Vagina (tissue), 2 donors: Measurements from ENCODE around the gene CGB1. TPM values are rescaled to one million over a fixed set of nuclear protein-coding genes. Genes with fewer than 3 reads are reported as not detected.
A peak's percentile ranks its signal among the peaks of the same experiment; 100 is the strongest.

Experiments used
- DNase-seq, 2 donors: peaks; one replicate each; pipeline ENCODE4 v3.0.0-alpha.2; 2017; ENCODE audit errors: extremely low spot score in 2 of 2
- H3K27ac ChIP-seq: fragments of 200-600 bp; sonication (generic); one replicate; pipeline ENCODE4 v1.5.1; 2019
- H3K27me3 ChIP-seq: fragments of 200-600 bp; sonication (generic); one replicate; pipeline ENCODE4 v1.5.1; 2019
- H3K36me3 ChIP-seq, 2 donors: fragments of 200-600 bp; sonication (generic); one replicate each; pipeline ENCODE4 v1.5.1; 2017 to 2019
- H3K4me1 ChIP-seq: fragments of 200-600 bp; sonication (generic); one replicate; pipeline ENCODE4 v1.5.1; 2019
- H3K4me3 ChIP-seq, 2 donors: fragments of 200-600 bp; sonication (generic); 1 replicate in 1 of 2; 2 replicates in 1 of 2; pipeline ENCODE4 v1.5.1; 2016 to 2019
- H3K9me3 ChIP-seq: fragments of 200-600 bp; sonication (generic); one replicate; pipeline ENCODE4 v1.5.1; 2019
- CTCF ChIP-seq, 3 experiments: fragments of 450-650 bp in 2 of 3; fragments of 200-600 bp in 1 of 3; sonication (generic) in 1 of 3; IDR thresholded peaks; one replicate each; pipeline ENCODE4 v1.5.1; 2017 to 2019; ENCODE audit warnings: antibody characterized with exemption in 3 of 3, mild to moderate bottlenecking in 2 of 3, moderate library complexity in 2 of 3
- POLR2A ChIP-seq, 2 donors: fragments of 450-650 bp; IDR thresholded peaks; one replicate each; pipeline ENCODE4 v1.6.1; 2017; ENCODE audit warnings: antibody characterized with exemption in 2 of 2, mild to moderate bottlenecking in 2 of 2, moderate library complexity in 2 of 2
- POLR2AphosphoS5 ChIP-seq, 2 donors: sonication (generic); formaldehyde crosslinking; IDR thresholded peaks; one replicate each; pipeline ENCODE4 v1.9.0; 2017; ENCODE audit warnings: antibody characterized with exemption in 2 of 2, mild to moderate bottlenecking in 2 of 2, low read depth in 1 of 2; ENCODE audit not compliant: insufficient read depth in 1 of 2
- intact Hi-C: fragments of 100-400 bp; cut with DNase I; formaldehyde crosslinking; loops from one replicate; pipeline ENCODE4 v1.15.1; 2023
- total RNA-seq: library from RNA; depleted of rRNA; stranded (reverse); fragments of >200 nt; gene quantifications from one replicate; pipeline ENCODE4 v1.2.3, GENCODE V29; 2016

CGB1 gene
- total RNA-seq, 1 donor from 2014 or later, result not detected

- no peaks in the 10 kb centered on the region for H3K9me3 ChIP-seq
- intact Hi-C loops, result no loop called here
- no peaks in the 10 kb centered on the region for H3K27me3 ChIP-seq
- no peaks in the 10 kb centered on the region for H3K4me1 ChIP-seq
- H3K27ac ChIP-seq, result no peak overlapping the region
- no peak overlapping the region for H3K4me3 ChIP-seq
- no peak for DNase-seq
- H3K36me3 ChIP-seq, result peaks cover 6 to 64% of the 10 kb centered on the region in 2 donors
- TF ChIP-seq POLR2A (IDR thresholded peaks at IDR 0.05), result no peak
- TF ChIP-seq POLR2AphosphoS5 (IDR thresholded peaks at IDR 0.05; ENCODE audit: insufficient read depth in 1 of 2, low read depth in 1 of 2), result no peak
- no peak for TF ChIP-seq CTCF (IDR thresholded peaks at IDR 0.05)
Measured at GRCh38 chr19:49004964-49005614, 31.6 kb downstream of the CGB1 start.

DNA sequence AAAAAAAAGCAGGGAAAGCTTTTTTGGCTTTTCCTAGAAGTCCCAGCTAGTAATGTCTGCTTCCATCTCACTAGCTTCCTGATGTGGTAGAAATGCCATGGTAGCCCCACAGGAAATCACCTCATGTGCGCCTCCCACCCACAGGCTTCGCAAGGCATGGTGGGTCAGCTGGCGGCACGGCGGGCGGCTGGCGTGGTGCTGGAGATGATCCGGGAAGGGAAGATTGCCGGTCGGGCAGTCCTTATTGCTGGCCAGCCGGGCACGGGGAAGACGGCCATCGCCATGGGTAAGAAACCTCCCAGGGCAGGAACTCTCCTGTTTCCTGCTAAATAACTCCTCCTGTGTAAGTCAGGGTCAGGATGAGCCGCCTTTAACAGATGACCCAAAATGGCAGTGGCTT is 32.6 kb downstream of the CGB1 start:
- no peaks in the 10 kb centered on the region for H3K9me3 ChIP-seq
- no peak overlapping the region for H3K4me3 ChIP-seq
- TF ChIP-seq CTCF (IDR thresholded peaks at IDR 0.05) (no peak), POLR2AphosphoS5 (IDR thresholded peaks at IDR 0.05; ENCODE audit: insufficient read depth in 1 of 2, low read depth in 1 of 2) (no peak), POLR2A (IDR thresholded peaks at IDR 0.05) (no peak)
- intact Hi-C loops, result no loop called here
- H3K4me1 ChIP-seq, result no peaks in the 10 kb centered on the region
- H3K36me3 ChIP-seq, result peaks cover 6 to 55% of the 10 kb centered on the region in 2 donors
- H3K27ac ChIP-seq, result no peak overlapping the region
- H3K27me3 ChIP-seq, result no peaks in the 10 kb centered on the region
- DNase-seq, result no peak

- H3K9me3 ChIP-seq, result no peaks in the 10 kb centered on the region
- intact Hi-C loops, result loop anchor here (10.0 kb wide), 1 partner anchor 145 kb away; no protein-coding TSS in a partner anchor
- TF ChIP-seq POLR2AphosphoS5 (IDR thresholded peaks at IDR 0.05; ENCODE audit: insufficient read depth in 1 of 2, low read depth in 1 of 2) (no peak), CTCF (IDR thresholded peaks at IDR 0.05) (peak in 1 of 3 experiments; percentile 32), POLR2A (IDR thresholded peaks at IDR 0.05) (no peak)
- no peaks in the 10 kb centered on the region for H3K27me3 ChIP-seq
- no peak overlapping the region for H3K27ac ChIP-seq
- no peak for DNase-seq
- H3K4me1 ChIP-seq, result peaks cover 5% of the 10 kb centered on the region
- no peak overlapping the region for H3K4me3 ChIP-seq
- peaks cover 6 to 24% of the 10 kb centered on the region in 2 donors for H3K36me3 ChIP-seq
Measured at GRCh38 chr19:48999481-49000325, 37.0 kb downstream of the CGB1 start.

- H3K27me3 ChIP-seq, result no peaks in the 10 kb centered on the region
- TF ChIP-seq POLR2A (IDR thresholded peaks at IDR 0.05) (no peak), CTCF (IDR thresholded peaks at IDR 0.05) (no peak), POLR2AphosphoS5 (IDR thresholded peaks at IDR 0.05; ENCODE audit: insufficient read depth in 1 of 2, low read depth in 1 of 2) (no peak)
- no peak for DNase-seq
- no peak overlapping the region for H3K4me3 ChIP-seq
- intact Hi-C loops, result loop anchor here (10.0 kb wide), 1 partner anchor 147 kb away; no protein-coding TSS in a partner anchor
- peaks cover 13% of the 10 kb centered on the region for H3K4me1 ChIP-seq
- no peaks in the 10 kb centered on the region for H3K9me3 ChIP-seq
- H3K36me3 ChIP-seq, result peaks cover 0 to 8% of the 10 kb centered on the region in 2 donors
- H3K27ac ChIP-seq, result no peak overlapping the region
Measured at GRCh38 chr19:48997972-48998371, 38.7 kb downstream of the CGB1 start.
